Measurements from ENCODE around the gene UVRAG.

DNA sequence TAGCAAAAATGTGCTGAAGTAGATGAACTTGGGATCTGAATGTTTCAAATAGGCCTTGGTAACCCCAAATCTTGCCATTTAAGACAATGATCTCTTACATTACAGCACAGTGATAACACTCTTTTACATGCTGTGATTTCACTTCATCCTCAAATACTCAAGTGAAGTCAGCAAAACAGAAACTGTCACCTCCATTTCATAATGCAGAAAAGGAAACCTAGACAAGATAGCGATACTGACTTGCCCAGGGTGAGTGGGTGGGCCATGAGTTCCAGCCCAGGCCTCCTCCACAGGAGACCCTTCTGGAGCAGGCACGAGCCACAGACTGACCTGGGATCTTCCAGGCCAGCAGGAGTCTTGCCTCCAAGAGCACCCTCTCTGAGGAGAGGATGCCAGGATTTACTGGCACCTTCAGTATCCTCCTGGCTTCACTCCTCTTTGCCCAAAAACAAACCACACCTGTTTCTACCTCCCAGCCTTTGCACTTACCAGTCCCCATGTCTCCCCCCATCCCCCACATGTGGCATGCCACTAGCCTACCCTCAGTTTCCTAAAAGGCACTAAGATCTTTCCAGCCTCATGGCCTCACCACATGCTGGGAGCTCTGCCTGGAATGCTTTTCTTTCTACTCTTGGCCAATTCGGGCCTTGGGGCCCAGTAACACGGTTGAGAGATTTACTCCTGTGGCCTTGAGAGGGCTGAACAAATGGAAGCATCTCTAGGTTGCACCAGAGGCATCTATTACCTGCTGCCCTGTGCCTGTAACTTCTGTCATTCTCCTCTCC, 48.4 kb upstream of the UVRAG start:
- TF ChIP-seq, protein P1, sequence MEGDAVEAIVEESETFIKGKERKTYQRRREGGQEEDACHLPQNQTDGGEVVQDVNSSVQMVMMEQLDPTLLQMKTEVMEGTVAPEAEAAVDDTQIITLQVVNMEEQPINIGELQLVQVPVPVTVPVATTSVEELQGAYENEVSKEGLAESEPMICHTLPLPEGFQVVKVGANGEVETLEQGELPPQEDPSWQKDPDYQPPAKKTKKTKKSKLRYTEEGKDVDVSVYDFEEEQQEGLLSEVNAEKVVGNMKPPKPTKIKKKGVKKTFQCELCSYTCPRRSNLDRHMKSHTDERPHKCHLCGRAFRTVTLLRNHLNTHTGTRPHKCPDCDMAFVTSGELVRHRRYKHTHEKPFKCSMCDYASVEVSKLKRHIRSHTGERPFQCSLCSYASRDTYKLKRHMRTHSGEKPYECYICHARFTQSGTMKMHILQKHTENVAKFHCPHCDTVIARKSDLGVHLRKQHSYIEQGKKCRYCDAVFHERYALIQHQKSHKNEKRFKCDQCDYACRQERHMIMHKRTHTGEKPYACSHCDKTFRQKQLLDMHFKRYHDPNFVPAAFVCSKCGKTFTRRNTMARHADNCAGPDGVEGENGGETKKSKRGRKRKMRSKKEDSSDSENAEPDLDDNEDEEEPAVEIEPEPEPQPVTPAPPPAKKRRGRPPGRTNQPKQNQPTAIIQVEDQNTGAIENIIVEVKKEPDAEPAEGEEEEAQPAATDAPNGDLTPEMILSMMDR (IDR thresholded peaks at IDR 0.05): no peak
- TF ChIP-seq POLR2A (IDR thresholded peaks at IDR 0.05): no peak
